Psoas muscle (tissue), 8 donors: ENCODE measurements around the gene TMPRSS11A. TPM values are rescaled to one million over a fixed set of nuclear protein-coding genes. Genes with fewer than 3 reads are reported as not detected.

Experiments
- ATAC-seq, 4 donors: fragments of 200-7000 bp; cut with Tn5 transposase; one replicate each; pipeline ENCODE4 v1.9.1; 2020; ENCODE audit warnings: moderate library complexity in 3 of 4, mild to moderate bottlenecking in 2 of 4
- DNase-seq, 2 donors: peaks; one replicate each; pipeline ENCODE4 v3.0.0-alpha.2; 2020
- H3K27ac ChIP-seq: fragments of 200-600 bp; one replicate; pipeline ENCODE4 v1.8.0; 2022
- H3K27me3 ChIP-seq, 3 donors: fragments of 200-600 bp in 1 of 3; one replicate each; pipeline versions ENCODE4 v1.6.1 to v1.8.0; 2013 to 2022; ENCODE audit warnings: low read length in 2 of 3, mild to moderate bottlenecking in 2 of 3, moderate library complexity in 1 of 3; ENCODE audit not compliant: insufficient read depth in 3 of 3
- H3K36me3 ChIP-seq, 2 donors: fragments of 200-600 bp in 1 of 2; one replicate each; pipeline versions ENCODE4 v1.6.1 to v1.8.0; 2013 to 2022; ENCODE audit warnings: low read depth in 1 of 2, mild to moderate bottlenecking in 1 of 2, moderate library complexity in 1 of 2; ENCODE audit not compliant: insufficient read depth in 1 of 2
- H3K4me1 ChIP-seq: fragments of 200-600 bp; one replicate; pipeline ENCODE4 v1.8.0; 2022
- H3K4me3 ChIP-seq: fragments of 200-600 bp; one replicate; pipeline ENCODE4 v1.8.0; 2022; ENCODE audit warnings: mild to moderate bottlenecking
- H3K9me3 ChIP-seq: fragments of 200-600 bp; one replicate; pipeline ENCODE4 v1.8.0; 2022
- WGBS, 3 donors: extraction: QIAGEN DNeasy Blood & Tissue Kit; methylation state at CpG; one replicate each; pipeline versions ENCODE4 v1.1.6 to v1.1.7; 2013; 5-methylcytosine and 5-hydroxymethylcytosine counted together
- intact Hi-C, 2 donors: fragments of 100-400 bp; cut with DNase I; formaldehyde crosslinking; loops; one replicate each; pipeline versions ENCODE4 v1.11.0 to v1.14.2; 2022
- long read RNA-seq, 2 donors: library from polyadenylated mRNA; unstranded; transcript quantifications; one replicate each; pipeline ENCODE4 v2.0.0, GENCODE V29; 2021
- polyA plus RNA-seq, 3 donors: library from polyadenylated mRNA; stranded (reverse); fragments of 200-250 nt; gene quantifications; one replicate each; pipeline ENCODE4 v1.2.3, GENCODE V29; 2013
- total RNA-seq, 4 donors: library from RNA; stranded (reverse); fragmentation: NEBNext Ultra II Directional in 2 of 4; extraction: Animal tissue kit (Norgen Biotek cat#: 25700) in 2 of 4; gene quantifications; one replicate each; pipeline versions ENCODE4 v1.2.1 to v1.2.4, GENCODE V29; 2021 to 2023
- TF ChIP-seq, protein P1 (sequence below): fragments of 200-600 bp; IDR thresholded peaks from one replicate; pipeline ENCODE4 v1.8.0; 2022; ENCODE audit warnings: antibody characterized with exemption
- donor health status: healthy with polysubstance abuse.
- donor health status: DM: no; HTN: no; CAD: no; lungs with moderate emphysema.
- donor health status: Bipolar disorder and iron deficiency.
- donor health status: healthy.
- donor health status: DM: yes; HTN: yes; CAD: no.
- donor health status: DM: no; HTN: no; CAD: no.
- donor health status: DM: no; HTN: no; CAD: no.
- donor health status: DM: yes; HTN: yes; CAD: no.

TMPRSS11A gene, protein sequence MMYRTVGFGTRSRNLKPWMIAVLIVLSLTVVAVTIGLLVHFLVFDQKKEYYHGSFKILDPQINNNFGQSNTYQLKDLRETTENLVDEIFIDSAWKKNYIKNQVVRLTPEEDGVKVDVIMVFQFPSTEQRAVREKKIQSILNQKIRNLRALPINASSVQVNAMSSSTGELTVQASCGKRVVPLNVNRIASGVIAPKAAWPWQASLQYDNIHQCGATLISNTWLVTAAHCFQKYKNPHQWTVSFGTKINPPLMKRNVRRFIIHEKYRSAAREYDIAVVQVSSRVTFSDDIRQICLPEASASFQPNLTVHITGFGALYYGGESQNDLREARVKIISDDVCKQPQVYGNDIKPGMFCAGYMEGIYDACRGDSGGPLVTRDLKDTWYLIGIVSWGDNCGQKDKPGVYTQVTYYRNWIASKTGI
- not detected for total RNA-seq
- polyA plus RNA-seq = not detected
- long read RNA-seq, donor 1 = 0 reads
- long read RNA-seq, donor 2 = 0 reads

DNA sequence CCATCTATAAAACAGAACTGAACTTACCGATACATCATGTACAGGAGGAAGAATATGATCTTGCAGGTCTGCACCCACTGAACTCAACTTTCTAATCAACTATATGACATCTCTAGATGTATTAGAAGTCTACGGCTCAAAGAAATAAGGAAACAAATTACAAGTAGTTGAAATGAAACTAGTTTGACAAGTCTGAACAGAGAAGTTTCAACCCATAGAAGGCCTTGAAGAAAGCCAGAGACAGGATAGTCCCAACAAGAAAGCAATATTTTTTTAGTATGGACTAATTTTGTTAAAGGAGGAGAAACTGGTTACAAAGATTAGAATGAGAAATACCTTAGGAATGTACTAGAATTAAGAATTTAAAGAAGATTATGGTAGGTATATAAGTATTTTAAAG lies at the start of gene TMPRSS11A:
TSS of gene TMPRSS11A (minus strand) at position 138 of the 400 bp plus-strand sequence. CDS start at position 38, 100 bp downstream.
- no peak for ATAC-seq

DNA sequence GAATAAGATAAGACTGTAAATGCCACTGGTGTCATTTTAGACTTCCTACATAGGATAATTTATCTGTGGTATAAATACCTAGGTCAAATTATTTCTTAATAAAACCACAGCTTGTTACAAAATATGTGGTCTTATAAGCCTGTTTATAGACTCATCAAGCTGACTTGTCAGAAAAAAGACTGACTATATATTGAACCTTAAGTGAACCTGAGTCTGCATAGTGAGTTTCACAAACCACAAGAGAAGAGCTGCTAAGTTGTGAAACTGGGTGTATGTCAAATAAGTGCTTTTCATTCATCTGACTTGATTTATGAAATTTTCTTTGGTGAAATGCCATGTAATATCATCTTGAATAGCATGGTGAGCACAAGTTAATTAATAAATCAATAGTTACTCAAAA lies 48.4 kb upstream of the TMPRSS11A start:
- DNase-seq = no peak
- intact Hi-C loops = no loop called here
- Histone ChIP-seq H3K27ac (no peak overlapping the region), H3K4me3 (no peak overlapping the region), H3K27me3 (no peaks in the 10 kb centered on the region), H3K4me1 (no peaks in the 10 kb centered on the region), H3K9me3 (no peaks in the 10 kb centered on the region), H3K36me3 (no peaks in the 10 kb centered on the region)
- TF ChIP-seq, protein P1, sequence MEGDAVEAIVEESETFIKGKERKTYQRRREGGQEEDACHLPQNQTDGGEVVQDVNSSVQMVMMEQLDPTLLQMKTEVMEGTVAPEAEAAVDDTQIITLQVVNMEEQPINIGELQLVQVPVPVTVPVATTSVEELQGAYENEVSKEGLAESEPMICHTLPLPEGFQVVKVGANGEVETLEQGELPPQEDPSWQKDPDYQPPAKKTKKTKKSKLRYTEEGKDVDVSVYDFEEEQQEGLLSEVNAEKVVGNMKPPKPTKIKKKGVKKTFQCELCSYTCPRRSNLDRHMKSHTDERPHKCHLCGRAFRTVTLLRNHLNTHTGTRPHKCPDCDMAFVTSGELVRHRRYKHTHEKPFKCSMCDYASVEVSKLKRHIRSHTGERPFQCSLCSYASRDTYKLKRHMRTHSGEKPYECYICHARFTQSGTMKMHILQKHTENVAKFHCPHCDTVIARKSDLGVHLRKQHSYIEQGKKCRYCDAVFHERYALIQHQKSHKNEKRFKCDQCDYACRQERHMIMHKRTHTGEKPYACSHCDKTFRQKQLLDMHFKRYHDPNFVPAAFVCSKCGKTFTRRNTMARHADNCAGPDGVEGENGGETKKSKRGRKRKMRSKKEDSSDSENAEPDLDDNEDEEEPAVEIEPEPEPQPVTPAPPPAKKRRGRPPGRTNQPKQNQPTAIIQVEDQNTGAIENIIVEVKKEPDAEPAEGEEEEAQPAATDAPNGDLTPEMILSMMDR = no peak
- no peak for ATAC-seq

More for the DNA sequence above, at the start of gene TMPRSS11A:
- Histone ChIP-seq H3K4me3 (no peak within 1 kb of the TSS), H3K9me3 (no peaks in the 10 kb centered on the region), H3K4me1 (no peaks in the 10 kb centered on the region), H3K27me3 (no peaks in the 10 kb centered on the region), H3K36me3 (no peaks in the 10 kb centered on the region), H3K27ac (no peak within 1 kb of the TSS)
- DNase-seq = no peak
- TF ChIP-seq, protein P1 = no peak
- 61 to 69% (median 69%) methylated on average over 2 of the region's 2 CpGs for WGBS, 3 donors
- intact Hi-C loops = no loop called here

DNA sequence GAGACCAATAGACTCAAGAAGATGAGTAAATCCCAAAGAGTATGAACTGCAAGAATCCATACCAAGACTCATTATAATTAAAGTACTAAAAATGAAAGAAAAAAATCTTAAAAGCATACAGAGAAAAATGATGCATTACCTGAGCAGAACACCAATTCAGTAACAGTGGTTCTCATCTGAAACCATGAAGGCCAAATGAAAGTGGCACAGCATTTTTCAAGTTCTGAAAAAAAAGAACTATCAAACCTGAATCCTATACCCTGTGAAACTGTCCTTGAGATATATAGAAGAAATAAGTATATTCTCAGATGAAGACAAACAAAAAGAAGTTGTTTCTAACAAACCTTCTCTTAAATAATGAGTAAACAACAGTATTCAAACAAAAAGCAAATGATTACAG lies 39.6 kb upstream of the TMPRSS11A start:
- Histone ChIP-seq H3K27me3 (no peaks in the 10 kb centered on the region), H3K4me3 (no peak overlapping the region), H3K27ac (no peak overlapping the region), H3K36me3 (no peaks in the 10 kb centered on the region), H3K4me1 (no peaks in the 10 kb centered on the region), H3K9me3 (no peaks in the 10 kb centered on the region)
- DNase-seq (no peak), ATAC-seq (no peak)
- intact Hi-C loops = no loop called here
- TF ChIP-seq, protein P1 = no peak

DNA sequence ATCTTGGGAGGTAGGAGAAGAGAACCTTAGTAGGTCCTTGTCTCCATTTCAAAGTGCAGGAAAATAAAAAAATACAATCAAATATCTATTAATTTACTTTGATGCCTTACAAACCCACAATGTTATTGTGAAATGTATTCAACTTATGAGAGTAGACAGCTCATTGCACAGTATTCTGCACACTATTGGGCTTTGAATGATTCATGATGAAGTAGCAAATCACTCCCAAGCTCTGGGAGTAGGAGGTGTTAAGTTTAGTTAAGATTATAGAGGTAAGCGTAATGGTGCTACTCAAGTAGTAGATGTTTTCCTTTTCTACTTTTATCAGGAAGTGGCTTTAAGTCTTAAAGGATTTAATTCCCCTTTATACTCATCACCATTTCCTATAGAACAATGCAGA lies 32.8 kb upstream of the TMPRSS11A start:
- intact Hi-C loops = no loop called here
- Histone ChIP-seq H3K27ac (no peak overlapping the region), H3K4me1 (no peaks in the 10 kb centered on the region), H3K27me3 (no peaks in the 10 kb centered on the region), H3K9me3 (no peaks in the 10 kb centered on the region), H3K4me3 (no peak overlapping the region), H3K36me3 (no peaks in the 10 kb centered on the region)
- TF ChIP-seq, protein P1 = no peak
- no peak for ATAC-seq
- no peak for DNase-seq
- 85 to 91% (median 88%) methylated on average over 1 of the region's 1 CpG for WGBS, 3 donors

DNA sequence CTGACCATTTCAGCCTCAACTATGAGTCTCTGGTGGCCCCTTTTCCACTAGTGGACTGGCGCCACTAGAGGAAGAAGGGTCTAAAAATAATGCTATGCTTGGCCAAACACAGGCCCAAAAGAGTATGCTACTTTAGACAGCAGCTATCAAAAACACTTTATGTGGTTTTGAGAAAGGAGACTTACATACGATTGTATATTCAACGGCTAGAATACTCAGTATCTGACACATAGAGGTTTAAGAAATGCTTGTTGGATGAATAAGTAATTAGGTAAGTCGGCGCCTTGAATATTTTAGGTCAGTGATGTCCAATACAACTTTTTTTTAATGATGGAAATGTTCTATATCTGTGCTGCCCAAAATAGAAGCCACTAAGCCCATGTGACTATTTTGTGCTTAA lies 25.7 kb upstream of the TMPRSS11A start:
- Histone ChIP-seq H3K4me1 (no peaks in the 10 kb centered on the region), H3K4me3 (no peak overlapping the region), H3K27me3 (no peaks in the 10 kb centered on the region), H3K9me3 (no peaks in the 10 kb centered on the region), H3K27ac (no peak overlapping the region), H3K36me3 (no peaks in the 10 kb centered on the region)
- TF ChIP-seq, protein P1 = no peak
- intact Hi-C loops = no loop called here
- WGBS, 3 donors = 81 to 92% (median 90%) methylated on average over 5 of the region's 5 CpGs
- DNase-seq (no peak), ATAC-seq (no peak)
